Astrocyte of the spinal cord (primary cell): ENCODE results near the gene SNED1.

ENCODE experiments used
- DNase-seq: peaks from one replicate; pipeline ENCODE4 v3.0.0; 2011; ENCODE audit warnings: low read depth, low spot score
- H3K4me3 ChIP-seq: 2 replicates; pipeline ENCODE4 v1.5.1; 2011; ENCODE audit warnings: low read depth, mild to moderate bottlenecking, low read length, moderate library complexity
- CTCF ChIP-seq: IDR thresholded peaks from 2 replicates; pipeline ENCODE4 v1.5.1; 2012; ENCODE audit warnings: low read depth, mild to moderate bottlenecking, low read length, inconsistent platforms
- in situ Hi-C: cut with HindIII; loops from 2 replicates; pipeline ENCODE4 v1.10.0; 2017; ENCODE audit warnings: low sequenced_read_pairs

The SNED1 gene

DNA sequence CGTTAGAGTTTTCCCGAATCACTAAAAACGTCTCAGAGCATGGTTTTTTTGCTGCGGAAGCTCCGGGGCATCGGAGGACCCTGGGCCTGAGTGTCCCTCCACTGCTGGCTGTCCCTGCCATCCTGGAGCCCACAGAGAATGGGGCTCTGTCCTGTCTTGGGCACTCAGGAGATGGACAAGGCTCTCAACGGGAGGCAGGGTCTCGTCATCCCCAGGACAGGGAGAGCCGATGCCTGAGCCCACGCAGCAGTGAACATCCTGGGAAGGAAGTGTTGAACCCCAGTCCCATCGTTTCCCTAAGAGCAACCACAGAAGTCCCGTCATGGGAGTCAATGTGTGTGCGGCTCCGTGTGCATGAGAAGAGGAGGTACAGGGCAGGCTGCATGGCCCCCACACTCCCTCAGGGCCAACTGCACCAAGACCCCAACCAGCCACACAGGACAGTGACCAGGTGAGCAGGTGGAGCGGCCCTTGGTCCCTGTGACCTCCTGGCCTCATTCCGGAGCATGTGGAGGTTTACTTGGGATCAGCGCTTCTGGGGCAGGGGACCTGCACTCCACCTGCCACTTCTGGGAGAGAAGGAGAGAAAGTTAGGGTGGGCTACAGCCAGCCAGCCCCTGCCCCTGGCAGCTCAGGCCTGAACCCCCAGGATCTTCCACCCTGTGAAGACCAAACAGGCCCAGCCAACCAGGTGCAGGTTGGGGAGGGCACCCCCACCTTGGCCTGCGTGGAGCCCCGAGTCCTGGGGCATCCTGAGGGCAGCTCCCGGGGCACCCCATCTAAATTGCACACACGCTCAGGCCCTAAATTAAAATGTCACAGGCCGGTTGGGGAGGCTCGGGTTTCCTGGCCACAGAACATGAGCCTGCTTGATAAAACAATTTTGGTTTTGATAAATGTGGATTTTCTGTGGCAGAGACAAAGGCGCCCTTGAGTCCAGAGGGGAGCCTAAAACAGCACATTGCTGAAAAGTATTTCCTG lies 3.1 kb upstream of the SNED1 start:
- in situ Hi-C loops, result no loop called here
- H3K4me3 ChIP-seq, result no peak overlapping the region
- DNase-seq, result no peak
- TF ChIP-seq CTCF, result no peak

DNA sequence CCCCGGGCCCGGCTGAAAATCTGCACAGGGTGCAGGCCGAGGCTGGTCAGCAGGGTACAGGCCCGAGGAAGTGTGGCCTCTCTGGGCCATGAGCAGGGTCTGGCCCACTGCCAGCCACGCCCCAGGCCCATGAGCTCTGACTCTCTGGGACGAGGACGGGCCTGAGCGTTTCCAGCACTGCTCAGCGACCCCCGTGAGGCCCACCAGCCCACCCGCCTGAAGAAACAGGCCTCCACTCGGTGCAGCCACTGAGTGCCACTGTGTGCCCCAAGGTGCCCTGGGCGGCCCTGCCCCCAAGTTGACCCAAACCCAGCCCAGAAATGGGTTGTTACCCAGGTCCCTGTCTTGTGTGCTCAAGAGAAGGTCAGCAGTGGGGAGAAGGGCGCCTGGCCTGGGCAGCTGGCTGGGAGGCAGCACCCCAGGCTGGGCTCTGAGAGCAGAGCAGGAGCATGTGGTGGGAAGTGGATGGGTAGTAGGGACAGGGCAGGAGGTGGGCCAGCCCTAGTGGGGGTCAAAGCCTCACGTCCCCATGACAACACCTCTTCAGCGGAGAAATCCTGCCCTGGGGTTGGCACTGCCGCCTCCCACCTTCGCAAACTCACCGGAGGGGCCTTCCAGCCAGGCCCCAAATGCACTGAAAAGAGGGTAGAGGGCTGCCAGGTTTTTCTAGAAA lies 2.1 kb upstream of the SNED1 start:
- H3K4me3 ChIP-seq, result no peak overlapping the region
- in situ Hi-C loops, result no loop called here
- no peak for TF ChIP-seq CTCF
- DNase-seq, result no peak

DNA sequence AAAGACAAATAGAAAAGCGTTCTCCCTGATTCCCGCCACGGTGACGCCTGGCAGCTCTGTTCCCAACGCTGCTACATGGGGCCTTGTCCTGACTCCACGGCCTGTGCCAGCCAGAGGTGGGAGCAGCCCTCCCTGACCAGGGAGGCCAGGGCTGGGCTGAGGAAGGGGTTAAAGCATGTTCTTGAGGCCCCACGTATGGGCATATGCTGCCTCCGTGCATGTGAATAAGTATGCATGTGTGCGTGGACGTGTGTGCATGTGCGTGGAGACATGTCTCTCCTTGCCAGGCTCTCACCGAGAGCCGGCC lies 1.6 kb upstream of the SNED1 start:
- no peak overlapping the region for H3K4me3 ChIP-seq
- in situ Hi-C loops, result no loop called here
- no peak for DNase-seq
- TF ChIP-seq CTCF, result no peak

- H3K4me3 ChIP-seq, result no peak overlapping the region
- peak; percentile 49 for DNase-seq
- in situ Hi-C loops, result no loop called here
- no peak for TF ChIP-seq CTCF
These were observed 1.1 kb upstream of the SNED1 start for GRCh38 chr2:240997141-240997855.

- in situ Hi-C loops, result no loop called here
- no peak for DNase-seq
- no peak for TF ChIP-seq CTCF
- H3K4me3 ChIP-seq, result peak overlapping the region; percentile 65
These were observed 232 bp downstream of the SNED1 start for GRCh38 chr2:240998706-240998994.

- TF ChIP-seq CTCF, result no peak
- DNase-seq, result no peak
- H3K4me3 ChIP-seq, result peak overlapping the region; percentile 65
- in situ Hi-C loops, result no loop called here
These were observed 775 bp downstream of the SNED1 start for GRCh38 chr2:240998995-240999791.
